HG03103 (cell line): ENCODE measurements around the gene EMP3.
"Not testable (repeated sequence)": the region's sequence is repeated elsewhere in the genome, so short reads cannot be mapped to it uniquely, and the experiment has no call there.

Experiments
- ATAC-seq: cut with Tn5 transposase; IDR thresholded peaks from one replicate; pipeline ENCODE4 v1.9.1; 2021; ENCODE audit warnings: low read depth; ENCODE audit not compliant: unreplicated experiment

Gene EMP3, protein sequence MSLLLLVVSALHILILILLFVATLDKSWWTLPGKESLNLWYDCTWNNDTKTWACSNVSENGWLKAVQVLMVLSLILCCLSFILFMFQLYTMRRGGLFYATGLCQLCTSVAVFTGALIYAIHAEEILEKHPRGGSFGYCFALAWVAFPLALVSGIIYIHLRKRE

DNA sequence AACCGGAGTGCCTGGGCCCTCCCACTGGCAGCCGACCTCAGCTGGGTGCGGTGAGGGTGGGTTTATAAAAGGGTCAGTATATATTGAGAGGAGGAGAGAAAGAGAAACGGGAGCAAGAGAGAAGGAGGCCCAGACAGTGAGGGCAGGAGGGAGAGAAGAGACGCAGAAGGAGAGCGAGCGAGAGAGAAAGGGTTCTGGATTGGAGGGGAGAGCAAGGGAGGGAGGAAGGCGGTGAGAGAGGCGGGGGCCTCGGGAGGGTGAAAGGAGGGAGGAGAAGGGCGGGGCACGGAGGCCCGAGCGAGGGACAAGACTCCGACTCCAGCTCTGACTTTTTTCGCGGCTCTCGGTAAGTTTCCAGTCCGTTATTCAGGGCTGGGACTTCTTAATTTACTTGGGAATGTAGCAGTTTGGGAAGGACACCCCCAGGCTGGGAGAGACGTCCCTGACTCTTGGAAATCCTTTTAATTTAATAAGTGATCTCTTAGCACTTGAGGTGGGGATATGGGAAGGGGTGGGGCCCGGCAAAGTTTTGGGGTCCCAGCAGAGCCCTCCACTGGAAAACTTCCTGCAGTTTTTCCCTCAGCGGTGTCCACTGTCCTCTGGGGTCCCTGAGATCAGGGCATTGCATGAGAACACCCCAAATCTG lies at the start of gene EMP3:
Gene EMP3, plus strand, starts transcription at position 288 of the 646 bp plus-strand sequence. CDS start 1,293 bp downstream, outside the sequence.
- ATAC-seq: no peak

DNA sequence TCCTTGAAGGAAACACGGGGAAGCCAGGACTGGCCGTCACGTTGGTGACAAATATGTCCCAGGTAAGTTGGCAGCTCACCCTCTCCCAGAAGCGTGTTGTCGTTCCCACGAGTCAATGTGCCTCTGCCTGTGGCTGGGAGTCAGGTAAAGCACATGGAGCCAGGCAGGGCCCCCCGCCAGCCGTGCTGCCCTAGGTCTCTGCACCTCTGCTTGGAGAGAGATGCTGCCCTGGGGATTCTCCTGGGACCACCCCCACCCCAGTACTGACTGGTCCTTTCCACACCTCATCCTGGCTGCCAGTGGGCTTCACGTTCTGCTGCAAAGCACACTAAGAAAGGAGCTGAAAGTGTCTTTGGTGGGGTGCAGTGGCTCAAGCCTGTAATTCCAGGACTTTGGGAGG lies 45.6 kb upstream of the EMP3 start:
- ATAC-seq: no peak

DNA sequence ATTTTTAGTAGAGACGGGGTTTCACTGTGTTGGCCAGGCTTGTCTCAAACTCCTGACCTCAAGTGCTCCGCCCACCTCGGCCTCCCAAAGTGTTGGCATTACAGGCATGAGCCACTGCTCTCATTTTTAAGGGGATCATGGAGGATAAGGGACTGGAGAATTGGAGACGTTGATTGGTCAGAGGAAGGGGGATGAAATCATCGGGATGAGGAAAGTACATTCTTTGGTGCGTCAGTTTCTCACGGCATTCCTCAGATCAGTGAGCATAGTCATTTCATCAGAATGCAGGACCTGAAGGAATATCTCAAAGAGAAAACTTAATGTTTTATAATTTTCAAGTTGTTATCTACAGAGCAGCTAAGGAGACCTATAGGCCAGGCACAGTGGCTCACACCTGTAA lies 41.4 kb upstream of the EMP3 start:
- ATAC-seq: no peak

DNA sequence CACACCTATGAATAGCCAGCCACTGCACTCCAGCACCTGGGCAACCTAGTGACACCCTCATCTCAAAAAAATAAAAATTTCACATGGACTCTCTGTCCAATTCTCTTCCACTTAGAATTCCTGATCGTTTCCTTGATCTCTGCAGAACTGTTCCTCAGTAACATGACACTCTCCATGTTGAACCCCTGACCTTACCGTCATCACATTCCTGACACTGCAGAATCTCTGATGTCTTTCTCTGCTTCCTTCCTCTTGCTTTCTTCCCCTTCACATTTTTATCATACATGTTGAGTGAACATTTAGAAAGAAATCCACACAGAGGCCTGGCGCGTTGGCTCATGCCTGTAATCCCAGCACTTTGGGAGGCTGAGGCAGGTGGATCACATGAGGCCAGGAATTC lies 40.5 kb upstream of the EMP3 start:
- ATAC-seq: no peak

DNA sequence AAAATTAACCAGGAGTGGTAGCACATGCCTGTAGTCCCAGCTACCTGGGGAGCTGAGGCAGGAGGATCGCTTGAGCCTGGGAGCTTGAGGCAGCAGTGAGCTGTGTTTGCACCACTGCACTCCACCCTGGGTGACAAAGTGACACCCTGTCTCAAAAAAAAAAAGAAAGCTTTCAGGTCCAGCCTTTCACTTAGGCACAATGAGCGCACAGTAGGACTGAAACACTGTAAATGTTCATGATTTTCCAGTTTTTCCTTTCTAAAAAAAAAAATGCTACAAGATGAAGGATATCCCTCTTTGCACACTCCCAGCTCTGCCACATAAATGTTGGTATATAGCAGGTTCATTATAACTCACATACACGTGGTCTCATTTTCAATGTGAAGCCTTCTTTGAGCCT lies 37.6 kb upstream of the EMP3 start:
- ATAC-seq: no peak

DNA sequence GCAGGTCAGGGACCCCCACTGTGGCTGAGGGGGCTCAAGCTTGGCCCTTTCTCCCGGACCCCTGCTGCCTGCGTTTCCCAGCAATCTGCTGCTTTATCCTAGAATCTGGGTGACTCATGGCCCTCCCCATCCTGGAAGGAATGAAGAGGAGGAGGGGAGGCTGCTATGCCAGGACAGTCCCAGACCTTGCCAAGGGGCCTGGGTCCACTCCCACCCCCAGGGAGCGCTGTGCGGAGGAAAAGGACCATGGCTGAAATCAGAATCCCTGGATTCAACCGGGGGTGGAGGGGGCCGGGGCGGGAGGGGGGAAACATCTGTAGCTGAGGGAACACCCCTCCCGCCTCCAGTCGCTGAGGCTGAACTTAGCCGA lies 35.0 kb upstream of the EMP3 start:
- ATAC-seq: no peak

DNA sequence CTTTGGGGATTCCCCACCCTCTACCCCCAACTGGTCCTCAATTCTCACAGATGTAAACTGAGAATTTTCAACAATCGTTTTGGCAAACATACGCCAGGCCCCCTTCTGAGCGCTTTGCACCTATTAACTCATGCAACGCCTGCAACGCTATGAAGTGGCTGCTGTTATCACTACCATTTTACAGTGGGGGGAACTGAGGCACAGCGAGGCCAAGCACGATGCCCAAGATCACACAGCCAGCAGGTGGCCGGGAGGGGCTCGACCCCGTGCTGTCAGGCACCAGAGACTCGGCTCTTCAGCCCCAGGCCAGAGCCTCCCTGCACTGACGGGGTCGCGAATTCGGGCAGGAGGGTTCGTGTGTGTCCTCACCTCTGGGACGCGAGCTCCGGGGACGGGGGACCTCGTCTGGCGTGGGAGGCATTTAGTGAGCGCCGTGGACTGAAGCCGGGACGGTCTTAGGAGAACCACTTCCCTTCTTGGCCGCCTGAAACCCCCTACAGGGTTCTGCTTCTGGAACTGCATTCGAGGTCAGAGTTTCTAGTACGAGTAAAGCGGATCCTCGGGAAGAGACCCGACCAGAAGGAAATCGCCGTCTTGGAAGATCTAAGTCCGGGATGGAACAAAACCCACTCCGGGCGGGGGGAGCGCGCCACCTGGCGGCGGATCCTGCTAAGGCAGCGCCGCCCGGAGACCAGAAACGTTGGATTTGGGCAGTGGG lies 34.4 kb upstream of the EMP3 start:
- no peak for ATAC-seq

DNA sequence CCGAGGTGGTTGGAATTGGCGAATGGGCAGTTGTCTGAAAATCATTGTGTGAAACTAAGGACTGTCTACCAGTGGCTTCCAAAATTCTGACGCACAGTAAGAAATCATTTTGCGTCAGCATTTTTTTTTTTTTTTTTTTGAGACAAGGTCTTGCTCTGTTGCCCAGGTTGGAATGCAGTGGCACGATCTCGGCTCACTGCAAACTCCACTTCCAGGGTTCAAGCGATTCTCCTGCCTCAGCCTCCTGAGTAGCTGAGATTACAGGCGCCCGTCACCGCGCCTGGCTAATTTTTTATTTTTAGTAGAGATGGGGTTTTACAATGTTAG lies 33.9 kb upstream of the EMP3 start:
- ATAC-seq: not testable (repeated sequence)

DNA sequence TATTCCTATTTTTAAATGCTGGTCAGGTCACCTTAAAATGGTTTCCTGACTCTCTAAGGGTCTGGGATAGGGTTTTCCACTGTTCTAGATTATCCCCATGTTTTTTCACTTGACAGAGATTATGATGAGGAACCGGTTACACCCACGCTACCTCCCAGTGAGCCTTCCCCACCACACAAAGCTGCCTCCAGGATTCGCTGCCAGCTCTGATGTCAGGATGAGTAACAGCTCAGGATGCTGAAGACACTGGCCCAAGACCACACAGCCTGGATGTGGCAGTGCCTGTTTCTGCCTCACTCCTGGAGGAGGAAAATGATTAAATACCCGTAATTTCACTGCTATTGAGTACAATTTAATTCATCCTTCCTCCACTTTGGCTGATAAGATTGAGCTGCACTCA lies 32.6 kb upstream of the EMP3 start:
- ATAC-seq: no peak

DNA sequence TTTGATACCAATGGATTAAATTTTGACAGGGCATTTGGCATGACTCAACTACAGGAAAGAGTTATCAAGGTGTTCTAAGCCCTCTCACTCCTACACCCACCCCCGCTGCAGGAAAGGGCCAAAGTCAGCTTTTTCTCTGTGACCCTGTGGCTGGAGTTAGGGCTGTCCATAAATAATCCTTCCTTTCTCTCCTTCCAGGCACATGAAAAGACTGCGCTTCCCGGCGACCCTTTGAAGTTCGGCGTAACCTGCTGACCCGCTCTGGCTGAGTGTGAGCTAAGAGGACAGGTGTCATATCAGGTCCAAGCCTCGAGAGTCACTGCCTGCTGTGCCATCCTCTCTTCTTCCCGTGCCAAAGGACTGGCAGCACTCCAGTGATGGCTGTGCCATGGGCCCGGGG lies 29.9 kb upstream of the EMP3 start:
- no peak for ATAC-seq

DNA sequence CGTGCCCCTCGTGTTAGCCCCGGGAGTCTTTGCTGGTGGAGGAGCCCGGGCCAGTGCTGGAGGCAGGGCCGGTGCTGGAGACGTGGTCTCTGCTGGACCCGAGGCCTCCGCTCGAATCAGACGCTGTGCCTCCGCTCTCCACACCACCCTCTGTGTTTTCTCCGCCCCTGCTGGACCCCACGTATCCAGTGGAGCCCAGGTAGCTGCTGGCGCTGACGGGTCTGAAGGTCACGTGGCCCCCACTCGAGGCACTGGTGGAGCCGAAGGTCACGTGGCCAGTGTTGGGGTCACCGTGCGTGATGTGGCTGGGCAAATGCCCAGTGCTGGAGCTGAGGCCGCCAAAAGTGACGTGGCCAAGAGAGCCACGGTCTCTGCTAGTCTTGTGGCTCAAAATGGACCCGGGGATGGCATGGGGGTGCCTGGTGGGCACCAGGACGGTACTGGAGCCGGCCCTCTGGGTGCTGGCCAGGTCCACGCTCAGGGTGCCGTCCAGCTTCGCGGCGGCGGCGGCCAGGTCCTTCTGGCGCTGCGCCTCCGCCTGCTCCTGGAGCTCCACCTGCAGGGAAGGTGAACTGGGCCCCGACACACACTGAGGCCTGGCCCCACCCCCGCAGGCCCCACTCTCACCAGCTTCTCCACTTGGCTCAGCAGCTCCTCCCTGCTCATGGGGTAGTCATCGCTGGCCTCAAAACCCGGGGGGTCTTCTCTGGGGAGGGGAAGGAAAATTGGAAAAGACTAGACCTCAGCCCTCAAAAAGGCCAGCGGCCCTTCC lies 28.2 kb upstream of the EMP3 start:
- no peak for ATAC-seq

DNA sequence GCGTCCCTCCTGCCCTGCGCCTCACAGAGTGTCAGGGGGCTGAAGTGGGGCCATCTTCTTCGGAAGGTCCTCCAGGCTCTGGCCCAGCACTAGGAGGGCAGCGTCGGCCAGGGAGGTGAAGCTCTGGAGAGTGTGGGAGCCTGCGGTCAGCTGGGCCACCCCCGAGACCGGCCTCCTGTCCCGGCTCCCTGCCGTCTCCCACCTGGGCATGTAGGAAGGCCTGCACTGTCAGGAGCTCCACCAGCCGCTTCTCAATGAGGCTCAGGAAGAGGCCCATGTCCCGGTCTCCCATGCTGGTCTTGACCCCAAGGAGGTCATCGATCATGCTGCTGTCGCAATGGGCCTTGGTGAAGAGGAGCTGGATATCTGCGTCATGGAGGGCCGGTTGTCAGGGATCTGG lies 27.4 kb upstream of the EMP3 start:
- no peak for ATAC-seq

DNA sequence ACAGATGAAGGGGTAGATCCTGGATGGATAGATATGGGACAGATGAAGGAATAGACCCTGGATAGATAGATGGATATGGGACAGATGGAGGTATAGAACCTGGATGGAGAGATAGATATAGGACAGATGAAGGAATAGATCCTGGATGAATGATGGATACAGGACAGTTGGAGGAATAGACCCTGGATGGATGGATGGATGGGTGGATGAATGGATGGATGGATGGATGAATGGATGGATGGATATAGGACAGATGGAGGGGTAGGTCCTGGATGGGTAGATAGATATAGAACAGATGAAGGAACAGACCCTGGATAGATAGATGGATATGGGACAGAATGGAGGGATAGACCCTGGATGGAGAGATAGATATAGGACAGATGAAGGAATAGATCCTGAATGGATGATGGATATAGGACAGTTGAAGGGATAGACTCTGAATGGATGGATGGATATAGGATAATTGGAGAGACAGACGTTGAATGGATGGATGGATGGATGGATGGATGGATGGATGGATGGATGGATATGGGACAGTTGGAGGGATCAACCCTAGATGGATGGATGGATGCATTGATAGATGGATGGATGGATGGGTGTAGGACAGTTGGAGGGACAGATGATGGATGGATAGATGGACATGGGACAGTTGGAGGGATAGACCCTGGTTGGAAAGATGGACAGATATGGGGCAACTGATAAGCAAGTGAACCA lies 23.3 kb upstream of the EMP3 start:
- no peak for ATAC-seq

DNA sequence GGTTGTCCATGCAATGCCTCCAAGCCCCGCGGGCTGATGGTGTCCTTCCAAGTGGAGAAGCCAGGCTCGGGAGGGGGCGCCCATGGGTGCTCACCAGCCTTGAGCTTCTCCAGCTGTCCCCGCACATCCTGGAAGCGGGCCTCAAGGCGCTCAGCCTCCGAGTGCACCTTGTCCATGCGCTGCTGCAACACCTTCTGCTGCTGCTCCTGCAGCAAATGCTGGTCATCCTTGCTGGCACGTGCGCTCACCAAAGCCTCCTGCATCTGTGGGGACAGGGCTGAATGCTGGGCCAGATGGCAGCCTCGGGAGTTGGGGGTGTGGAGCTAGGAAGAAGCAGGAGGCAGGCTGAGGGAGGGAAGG lies 22.8 kb upstream of the EMP3 start:
- no peak for ATAC-seq

DNA sequence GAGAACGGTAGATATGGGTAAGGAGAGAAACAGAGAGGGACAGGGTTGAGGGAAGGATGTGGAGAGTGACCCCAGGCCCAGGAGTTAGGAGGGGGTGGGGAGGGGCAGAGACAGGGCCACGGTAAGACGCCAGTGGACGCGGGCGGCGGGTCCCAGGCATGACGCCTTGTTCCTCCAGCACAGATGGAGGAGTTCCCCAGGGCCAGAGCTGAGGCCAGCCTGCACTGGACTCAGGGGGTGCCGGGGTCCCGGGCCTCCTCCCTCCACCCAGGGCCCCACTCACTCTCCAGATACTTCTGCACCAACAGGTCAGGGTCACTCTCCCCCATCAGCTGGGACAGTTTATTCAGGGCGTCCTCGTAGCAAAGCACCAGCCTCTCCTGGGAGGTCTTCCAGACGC lies 22.0 kb upstream of the EMP3 start:
- ATAC-seq: no peak

DNA sequence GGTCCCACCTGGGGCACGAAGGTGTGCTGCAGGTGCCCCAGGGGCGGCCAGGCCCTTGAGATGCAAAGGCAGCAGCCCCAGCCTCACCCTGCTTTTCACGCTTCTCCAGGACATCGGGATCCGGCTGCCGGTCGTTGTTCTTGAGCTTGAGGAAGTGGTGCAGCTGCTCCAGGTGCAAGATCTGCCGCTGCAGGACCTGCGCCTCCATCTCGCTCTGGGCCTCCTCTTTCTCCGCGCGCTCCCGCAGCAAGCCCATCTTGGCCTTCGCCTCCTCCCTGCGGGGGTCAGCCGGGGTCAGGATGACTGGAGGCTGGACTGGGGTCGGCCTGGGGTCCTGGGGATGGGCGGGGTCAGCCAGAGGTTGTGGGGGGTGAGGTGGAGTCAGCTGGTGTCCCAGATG lies 21.5 kb upstream of the EMP3 start:
- ATAC-seq: no peak

DNA sequence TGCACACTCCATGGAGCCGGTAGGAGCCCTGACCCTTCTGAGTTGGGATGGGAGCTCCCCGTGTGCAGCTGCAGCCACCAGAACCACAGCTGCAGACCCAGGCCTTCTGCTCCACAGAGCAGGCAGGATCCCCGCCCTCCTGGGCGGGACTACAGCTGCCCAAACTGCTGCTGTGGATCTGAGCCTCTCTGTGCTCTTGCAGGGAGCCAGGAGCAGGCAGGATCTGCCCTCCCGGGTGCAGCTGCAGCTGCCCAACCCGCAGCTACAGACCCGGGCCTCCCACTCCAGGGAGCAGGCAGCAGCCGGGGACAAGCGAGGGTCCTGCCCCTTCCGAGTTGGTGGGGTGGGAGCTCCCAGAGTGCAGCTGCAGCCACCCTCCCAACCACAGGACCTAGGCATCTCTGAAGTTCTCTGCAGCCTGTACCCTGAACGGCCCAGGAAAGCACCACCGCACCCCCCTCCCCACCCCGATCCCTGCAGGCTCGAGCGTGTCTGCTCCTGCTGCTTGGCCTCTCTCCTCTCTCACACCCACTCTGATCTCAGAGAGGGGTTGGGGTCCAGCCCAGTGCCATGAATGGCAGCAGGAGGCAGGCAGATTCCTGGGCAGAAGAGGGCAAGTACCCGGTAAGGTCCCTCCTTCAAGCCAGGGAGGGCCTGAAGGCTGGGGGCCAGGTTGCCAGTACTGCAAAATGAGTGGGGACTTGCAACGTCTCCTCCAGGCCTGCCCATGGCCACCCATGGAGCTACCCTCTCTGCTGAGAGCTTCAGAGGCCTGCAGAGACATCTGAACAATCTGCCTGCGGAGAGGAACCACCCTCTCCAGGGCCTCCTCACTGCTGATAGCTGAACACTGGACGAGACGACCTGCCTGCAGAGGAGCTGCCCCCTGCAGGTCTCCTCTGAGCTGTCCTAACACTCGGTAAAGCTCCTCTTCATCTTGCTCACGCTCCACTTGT lies 16.4 kb upstream of the EMP3 start:
- no peak for ATAC-seq

DNA sequence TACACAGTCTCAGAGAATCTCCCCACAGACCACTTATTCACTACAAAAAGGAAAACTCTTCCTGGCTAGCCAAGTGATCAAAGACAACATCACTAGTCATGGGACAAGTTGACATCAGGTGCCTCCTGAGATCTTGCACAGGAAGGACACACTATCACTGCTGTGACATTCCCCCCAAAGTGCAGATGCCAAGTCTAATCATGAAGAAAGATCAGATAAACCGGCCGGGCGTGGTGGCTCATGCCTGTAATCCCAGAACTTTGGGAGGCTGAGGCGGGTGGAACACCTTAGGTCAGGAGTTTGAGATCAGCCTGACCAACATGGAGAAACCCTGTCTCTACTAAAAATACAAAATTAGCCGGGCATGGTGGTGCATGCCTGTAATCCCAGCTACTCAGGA lies 15.6 kb upstream of the EMP3 start:
- ATAC-seq: not testable (repeated sequence)

DNA sequence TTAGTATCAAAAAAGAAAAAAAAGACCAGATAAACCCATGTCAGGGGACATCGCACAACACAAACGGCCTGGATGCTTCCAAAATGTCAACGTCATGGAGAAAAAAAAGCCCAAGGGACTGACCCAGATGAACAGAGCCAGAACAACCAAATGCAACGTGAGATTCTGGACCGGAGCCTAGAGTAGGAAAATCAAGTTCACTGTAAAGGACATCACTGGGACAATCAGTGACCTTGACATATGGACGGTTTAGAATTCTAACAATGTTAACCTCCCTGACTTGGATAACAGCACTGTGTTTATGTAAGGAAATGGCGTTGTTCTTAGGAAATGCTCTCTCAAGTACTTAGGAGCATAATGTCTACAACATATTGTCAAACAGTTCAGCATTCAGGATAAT lies 15.1 kb upstream of the EMP3 start:
- no peak for ATAC-seq

DNA sequence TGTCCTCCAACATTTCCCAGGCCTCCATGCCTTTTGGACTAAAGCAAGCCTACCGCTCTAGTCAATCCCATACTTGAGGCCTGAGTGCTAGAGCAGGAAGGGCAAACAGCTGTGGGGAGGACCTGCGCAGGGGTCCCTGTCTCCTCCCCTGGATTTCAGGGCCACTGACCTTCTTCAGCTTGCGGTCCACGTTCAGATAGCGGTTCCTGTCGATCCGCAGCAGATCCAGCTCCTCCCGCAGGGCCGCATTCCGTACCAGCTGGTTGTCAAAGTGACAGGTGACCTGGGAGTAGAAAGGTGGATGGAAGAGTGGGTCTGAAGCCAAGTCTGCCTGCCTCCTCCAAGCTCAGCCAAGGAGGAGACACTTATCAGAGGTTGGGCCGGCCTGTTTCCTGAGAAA lies 14.0 kb upstream of the EMP3 start:
- no peak for ATAC-seq
